IMR-90 (cell line): ENCODE measurements around the gene PIAS4. TPM values are rescaled to one million over a fixed set of nuclear protein-coding genes. Genes with fewer than 3 reads are reported as not detected.

Experiments
- CHD1 ChIP-seq: IDR thresholded peaks from 2 replicates; pipeline ENCODE4 v1.6.1; 2012; ENCODE audit warnings: low read depth, low read length, improper control_type of control experiment
- FOS ChIP-seq: fragments of 150-350 bp; IDR thresholded peaks from 2 replicates; pipeline ENCODE4 v1.6.1; 2016; ENCODE audit warnings: low read depth, low read length
- MAFK ChIP-seq: IDR thresholded peaks from 2 replicates; pipeline ENCODE4 v1.6.1; 2012; ENCODE audit warnings: low read depth, low read length, improper control_type of control experiment
- polyA plus RNA-seq, 3 experiments: library from polyadenylated mRNA; depleted of rRNA; stranded (reverse); fragments of >200 nt; gene quantifications; 2 replicates each; pipeline ENCODE4 v1.2.3, GENCODE V29; 2012; ENCODE audit warnings: low replicate concordance in 1 of 3
- total RNA-seq: library from RNA; depleted of rRNA; stranded (reverse); fragments of >200 nt; gene quantifications from 2 replicates; pipeline ENCODE4 v1.2.3, GENCODE V29; 2012

The PIAS4 gene
- total and polyA plus RNA-seq, 2 of the 4 experiments (the other 2 are of a cell fraction) = 12.1 to 13.6 TPM

DNA sequence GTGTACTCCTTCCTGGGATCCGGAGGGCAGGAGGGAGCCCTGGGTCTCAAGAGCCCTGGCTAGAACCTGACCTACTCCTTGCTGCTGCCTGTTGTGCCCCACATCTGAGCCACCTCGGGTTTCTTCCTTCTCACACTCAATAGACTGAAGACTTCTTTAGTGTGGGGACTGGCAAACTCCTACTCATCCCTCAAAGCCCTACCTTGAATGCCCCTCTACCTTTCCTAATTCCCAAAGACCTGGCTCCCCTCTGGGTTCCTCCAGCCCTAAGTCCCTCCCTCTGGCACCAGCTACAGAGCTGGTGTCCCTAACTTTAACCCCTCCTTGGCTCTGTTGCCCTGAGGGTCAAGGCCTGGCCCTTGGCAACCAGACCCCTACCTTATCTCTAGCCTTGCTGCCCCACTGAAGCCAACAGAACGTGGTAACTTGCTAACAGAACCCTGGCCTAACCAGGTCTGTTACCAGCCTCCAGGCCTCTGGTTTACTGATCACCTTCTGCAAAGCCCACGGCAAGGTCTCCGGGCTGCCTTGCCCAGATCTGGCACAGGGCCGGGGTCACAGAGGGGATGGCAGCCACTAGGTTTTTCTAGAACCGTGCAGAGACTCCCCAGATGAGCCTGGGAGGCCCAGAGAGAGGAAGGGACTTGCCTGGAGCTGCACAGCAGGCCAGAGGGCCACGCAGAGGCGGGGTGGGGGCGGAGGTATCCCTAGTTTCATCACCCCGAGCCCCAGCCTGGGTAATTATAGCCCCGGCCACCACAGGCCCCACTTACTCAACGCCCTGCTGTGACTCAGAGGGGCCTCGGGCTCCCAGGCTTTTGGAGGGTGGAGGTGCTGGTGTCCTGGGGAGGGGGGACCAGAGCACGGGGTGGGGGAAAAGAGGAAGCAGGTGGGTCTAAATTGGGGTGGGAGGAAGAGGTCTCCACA lies 43.9 kb downstream of the PIAS4 start (continued):
- TF ChIP-seq FOS (0 out of 2 replicates have a peak, but pooled peaks have one; percentile 43), MAFK (no peak), CHD1 (no peak)
